GM18909 (cell line): ENCODE results near the gene ITLN1.
"Not testable (repeated sequence)": the region's sequence is repeated elsewhere in the genome, so short reads cannot be mapped to it uniquely, and the experiment has no call there.

ENCODE experiments used
- ATAC-seq: cut with Tn5 transposase; IDR thresholded peaks from one replicate; pipeline ENCODE4 v1.9.1; 2021; ENCODE audit warnings: mild to moderate bottlenecking; ENCODE audit not compliant: unreplicated experiment, poor library complexity

ITLN1 gene

DNA sequence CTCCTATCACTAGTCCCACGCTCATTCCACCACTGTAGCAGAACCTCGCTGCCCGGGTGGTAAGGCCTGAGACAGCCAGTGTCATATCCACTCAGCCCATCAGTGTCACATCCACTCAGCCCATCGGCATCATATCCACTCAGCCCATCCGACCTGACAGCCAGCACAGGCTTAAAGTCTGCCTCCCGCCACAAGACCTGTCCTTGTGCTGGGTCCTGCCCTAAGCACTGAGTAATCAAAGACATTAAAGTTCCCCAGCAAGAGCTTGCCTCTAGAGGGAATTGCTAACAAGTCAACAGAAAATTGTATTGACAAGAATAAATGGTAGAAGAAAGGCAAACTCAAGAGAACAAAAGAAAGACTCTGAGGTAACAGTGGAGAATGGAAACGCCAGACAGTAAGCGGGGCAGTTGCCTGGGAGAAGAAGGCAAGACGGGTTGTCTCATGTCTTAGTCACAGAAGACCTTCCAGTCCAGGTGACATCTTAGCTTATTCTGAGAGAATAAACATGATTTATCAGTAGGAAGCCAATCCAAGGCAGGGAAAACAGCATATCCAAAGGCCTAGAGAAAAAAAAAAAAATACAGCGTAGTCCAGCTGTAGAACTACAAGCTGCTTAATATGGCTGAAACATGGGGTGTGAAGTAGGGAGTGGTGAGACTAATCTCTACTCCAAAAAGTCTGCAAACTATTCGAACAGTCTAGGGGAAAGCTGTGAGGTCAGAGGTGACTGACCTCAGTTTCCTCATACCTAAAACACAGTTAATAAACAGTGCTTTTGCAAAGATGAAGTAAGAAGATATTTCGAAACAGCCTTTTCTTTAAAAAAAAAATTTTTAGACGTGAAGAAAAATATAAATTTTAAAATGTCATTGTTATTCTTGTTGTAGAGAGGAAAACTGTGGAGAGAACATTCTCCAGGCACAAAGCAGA lies 1.1 kb downstream of the ITLN1 start:
- no peak for ATAC-seq

- no peak for ATAC-seq
Measured at GRCh38 chr1:160882582-160882981, 2.4 kb downstream of the ITLN1 start.

DNA sequence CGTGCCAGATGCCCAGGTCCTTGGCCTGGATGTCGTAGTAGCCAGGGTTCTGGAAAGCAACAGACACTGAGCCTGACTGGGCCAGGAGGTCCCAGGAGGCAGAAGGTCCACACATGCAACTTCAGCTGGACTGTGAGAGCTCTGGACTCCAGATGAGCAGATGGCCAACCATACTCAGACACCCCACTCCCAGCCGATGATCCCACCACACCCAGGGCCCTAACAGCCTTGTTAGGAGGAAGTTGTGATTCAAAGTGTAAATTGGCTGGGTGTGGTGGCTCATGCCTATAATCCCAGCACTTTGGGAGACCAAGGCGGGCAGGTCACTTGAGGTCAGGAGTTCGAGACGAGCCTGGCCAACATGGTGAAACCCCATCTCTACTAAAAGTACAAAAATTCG lies 3.7 kb downstream of the ITLN1 start:
- not testable (repeated sequence) for ATAC-seq

GRCh38 chr1:160880216-160880615 lies 4.8 kb downstream of the ITLN1 start:
- ATAC-seq = no peak

DNA sequence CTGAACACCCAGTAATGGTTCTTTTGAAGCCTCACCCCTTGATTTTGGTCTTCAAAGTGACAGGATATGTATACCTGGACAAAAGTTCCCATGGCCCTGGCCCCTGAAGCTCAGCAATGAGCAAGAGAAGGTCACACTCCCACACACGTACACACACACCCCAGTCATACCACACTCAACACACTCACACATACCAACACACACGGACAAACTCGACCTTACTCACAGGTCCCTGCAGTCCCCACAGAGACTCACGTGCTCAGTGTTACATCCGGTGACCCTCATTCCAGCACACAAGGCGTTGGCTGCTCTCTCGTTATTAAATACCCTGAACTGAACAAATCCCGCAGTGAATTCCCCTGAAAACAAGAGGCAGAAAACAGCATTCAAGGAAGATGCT lies 5.9 kb downstream of the ITLN1 start:
- ATAC-seq = no peak

DNA sequence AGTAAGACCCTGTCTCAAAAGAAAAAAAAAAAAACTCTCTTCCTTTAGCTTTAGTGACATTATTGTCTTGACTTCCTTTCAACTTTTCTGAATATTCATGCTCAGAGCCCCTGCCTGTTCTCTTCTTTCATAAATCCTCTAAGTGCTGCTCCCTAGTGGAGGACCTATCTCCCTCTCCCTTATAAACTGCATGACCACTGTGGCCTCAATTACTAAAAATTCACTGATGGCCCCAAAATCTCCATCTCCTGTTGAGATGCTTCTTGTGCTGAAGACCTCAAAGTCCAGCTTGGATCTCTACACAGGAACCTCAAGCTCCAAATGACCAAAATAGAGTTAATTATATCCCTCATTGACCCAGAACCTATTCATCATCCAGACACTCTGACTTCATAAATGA lies 7.8 kb downstream of the ITLN1 start:
- ATAC-seq = no peak

- no peak for ATAC-seq
Measured at GRCh38 chr1:160876311-160876710, 8.7 kb downstream of the ITLN1 start.

DNA sequence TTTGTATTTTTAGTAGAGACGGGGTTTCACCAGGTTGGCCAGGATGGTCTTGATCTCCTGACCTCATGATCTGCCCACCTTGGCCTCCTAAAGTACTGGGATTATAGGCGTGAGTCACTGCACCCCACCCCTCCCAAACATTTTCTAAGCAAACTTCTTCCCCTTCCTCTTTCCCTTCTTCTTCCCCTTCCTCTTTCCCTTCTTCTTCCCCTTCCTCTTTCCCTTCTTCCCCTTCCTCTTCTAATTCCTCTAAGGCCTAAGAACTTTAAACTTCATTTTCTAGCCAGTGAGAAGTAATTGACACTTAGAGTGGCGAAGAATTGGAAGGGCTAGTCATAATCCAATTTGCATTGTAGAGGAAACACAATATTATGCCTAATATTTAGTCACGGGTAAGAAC lies 9.4 kb downstream of the ITLN1 start:
- not testable (repeated sequence) for ATAC-seq

GRCh38 chr1:160874935-160875334 lies 10.0 kb downstream of the ITLN1 start:
- ATAC-seq = no peak

DNA sequence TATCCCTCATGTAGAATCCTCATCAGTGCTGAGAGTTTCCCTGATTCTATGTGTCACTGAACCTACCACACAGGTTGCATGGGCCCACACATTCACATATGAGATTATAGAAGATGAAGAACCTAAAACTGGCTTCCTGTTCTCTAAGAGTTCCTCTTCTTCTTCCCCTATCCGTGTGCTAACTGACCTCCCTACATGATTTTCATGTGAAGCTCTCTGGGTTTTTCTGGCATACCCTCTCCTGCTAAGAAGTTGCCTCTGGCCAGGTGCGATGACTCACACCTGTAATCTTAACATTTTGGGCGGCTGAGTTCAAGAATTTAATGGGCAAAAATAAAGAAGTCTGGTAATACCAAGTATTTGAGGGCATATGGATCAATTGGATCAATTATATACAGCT lies 16.8 kb downstream of the ITLN1 start:
- no peak for ATAC-seq

GRCh38 chr1:160867651-160868050 lies 17.3 kb downstream of the ITLN1 start:
- ATAC-seq = not testable (repeated sequence)

- ATAC-seq = no peak
Measured at GRCh38 chr1:160866695-160867260, 18.2 kb downstream of the ITLN1 start.

DNA sequence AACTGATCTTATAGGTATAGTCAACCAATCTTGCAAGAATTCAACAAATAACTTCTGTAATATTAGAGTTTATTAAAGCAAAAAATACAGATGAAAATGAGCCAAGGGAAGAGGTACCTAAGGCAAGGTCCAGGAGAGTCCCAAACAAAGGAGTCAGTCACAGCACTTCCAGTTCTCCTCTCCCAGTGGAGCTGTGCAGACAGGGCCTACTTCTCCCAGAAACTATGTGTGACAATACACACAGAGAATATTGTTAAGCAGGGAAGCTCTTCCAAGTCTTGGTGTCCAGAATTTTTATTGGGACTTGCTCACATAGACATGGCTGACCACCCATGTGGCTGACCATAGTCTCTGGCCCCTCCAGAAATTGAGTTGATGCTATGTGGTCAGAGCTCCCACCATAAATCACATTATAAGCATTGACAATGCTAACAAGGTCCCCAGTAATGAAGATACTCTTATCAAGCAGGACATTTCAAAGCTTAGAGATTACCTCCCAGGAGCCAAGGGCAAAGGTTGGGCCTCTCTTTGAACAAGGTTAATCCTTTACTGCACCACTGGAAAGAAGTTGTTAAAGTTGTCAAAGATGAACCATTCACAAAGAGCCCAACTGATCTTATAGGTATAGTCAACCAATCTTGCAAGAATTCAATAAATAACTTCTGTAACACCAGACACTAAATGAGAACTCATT lies 18.8 kb downstream of the ITLN1 start:
- ATAC-seq = no peak

DNA sequence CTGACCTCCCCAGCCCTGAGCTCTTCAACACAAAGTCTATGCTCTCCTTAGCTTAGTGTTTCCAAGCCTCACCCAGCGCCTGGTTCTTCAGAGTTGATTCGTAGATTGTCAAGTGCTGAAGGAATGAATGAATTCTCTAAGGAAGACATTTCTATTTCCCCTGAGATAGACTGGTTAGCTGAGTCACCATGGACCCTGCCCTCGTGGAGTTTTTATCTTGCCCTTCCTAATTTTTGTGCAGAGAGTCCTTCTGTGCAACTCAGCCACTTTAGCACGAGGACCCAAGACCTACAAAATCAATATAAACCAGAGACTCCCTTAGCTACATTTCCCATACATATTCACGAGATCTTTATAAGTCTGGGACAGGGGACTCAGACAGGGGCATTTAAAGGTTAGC lies 19.6 kb downstream of the ITLN1 start:
- no peak for ATAC-seq

DNA sequence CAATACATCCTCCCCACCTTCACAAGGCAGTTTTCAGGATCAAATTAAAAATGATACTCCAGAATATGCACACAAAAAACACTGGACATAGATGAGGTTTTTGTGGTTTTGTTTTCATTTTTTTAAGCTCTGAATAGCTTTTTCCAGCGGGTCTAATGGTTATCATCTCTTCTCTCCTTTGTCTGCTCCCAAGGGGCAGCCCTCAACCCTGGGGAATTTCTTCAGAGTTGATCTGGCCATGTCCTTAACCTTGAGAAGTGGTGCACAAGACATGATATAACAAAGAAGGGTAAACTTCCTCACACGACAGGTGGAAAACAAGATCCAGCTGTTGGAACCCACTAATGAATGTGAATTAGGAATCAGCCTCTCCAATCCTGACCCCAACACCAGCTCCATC lies 20.8 kb downstream of the ITLN1 start:
- ATAC-seq = no peak

GRCh38 chr1:160863774-160864131 lies 21.2 kb downstream of the ITLN1 start:
- ATAC-seq = no peak

DNA sequence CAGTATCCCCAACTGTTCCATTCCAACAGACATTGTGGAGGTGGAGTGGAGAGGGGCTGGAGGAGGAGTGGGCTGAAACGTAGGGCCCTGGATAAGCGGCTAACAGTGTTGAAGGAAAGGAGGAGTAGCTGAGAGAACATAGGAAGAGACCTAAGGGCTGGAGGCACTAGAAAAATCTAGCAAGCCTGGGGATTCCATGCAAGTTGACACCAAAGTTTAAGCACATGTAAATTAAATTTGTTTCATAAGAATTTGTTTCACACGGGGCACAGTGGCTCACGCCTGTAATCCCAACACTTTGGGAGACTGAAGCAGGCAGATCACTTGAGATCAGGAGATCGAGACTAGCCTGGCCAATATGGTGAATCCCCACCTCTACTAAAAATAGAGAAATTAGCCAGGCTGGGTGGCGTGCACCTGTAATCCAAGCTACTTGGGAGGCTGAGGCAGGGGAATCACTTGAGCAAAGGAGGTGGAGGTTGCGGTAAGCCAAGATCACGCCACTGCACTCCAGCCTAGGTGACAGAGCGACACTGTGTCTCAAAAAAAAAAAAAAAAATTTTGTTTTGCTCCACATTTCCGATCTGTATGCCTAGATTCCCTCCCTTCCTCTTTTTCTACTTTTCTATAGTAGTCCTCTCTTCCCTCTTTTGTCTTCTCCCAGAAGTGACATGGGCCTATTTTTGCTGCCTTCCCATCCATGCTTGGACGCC lies 21.8 kb downstream of the ITLN1 start:
- ATAC-seq = no peak

DNA sequence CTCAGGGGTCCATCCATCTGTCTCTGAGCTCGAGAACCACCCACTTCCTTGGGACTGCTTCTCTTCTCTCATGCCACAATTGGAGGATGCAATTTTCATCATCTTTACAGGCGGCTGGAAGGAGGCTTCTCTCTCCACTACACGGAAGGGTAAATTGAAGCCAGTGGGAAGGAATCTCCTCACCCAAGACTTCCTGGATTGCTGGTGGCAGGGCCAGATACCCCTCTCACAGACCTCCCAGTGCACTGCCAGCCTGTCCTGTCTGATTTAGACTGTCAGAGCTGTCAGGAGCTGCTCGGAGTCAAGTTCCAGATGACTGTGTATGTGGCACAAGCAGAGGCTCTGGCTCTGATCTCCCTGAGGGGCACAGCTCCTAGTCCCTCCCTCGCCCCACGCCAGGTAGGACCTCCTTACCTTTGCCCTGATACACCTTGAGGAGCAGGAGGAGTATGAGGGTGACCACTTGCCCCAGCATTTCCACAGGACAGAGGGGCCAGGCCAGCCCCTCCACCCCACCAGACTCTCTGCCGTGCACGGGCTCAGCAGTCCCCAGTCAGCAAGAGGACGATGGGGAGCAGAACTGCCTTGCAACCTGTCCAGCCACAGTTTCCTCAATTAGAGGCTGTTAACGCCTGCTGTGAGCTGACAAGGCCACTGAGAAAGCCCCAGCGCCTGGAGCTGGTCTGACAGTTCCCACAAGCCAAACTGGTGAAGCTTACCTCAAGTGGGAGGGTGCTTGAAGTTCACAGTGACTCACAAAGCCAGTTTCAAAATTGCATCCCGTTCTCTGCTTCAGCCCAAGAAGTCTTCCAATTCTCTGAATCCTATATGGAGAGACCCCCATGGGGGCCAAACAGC lies 22.5 kb downstream of the ITLN1 start, which contains the start of gene CD244:
Gene CD244 (minus strand): TSS at position 685 of the 858 bp plus-strand sequence. CDS start 210 bp downstream, at position 475.
- peak; percentile 81 for ATAC-seq

- ATAC-seq = no peak
Measured at GRCh38 chr1:160860840-160861505, 24.0 kb downstream of the ITLN1 start.
